Measurements from ENCODE around the gene FLVCR2. TPM values are rescaled to one million over a fixed set of nuclear protein-coding genes. Genes with fewer than 3 reads are reported as not detected.

FLVCR2 gene
- total RNA-seq = 0.68 and 1.2 TPM in 2 replicates

GRCh38 chr14:75578102-75578785, at the start of gene FLVCR2:
TSS of gene FLVCR2 (plus strand) at chr14:75578620. CDS start at chr14:75578973, 353 bp downstream.

GRCh38 chr14:75660630-75661498, 82.4 kb downstream of the FLVCR2 start, which contains the start of the genes ERG28 and TTLL5:
TSS of gene ERG28 (minus strand) at chr14:75660876. CDS start at chr14:75657502, 3,374 bp downstream.
TSS of gene TTLL5 (plus strand) at chr14:75661246. CDS start at chr14:75663150, 1,904 bp downstream.

Other genes starting within 250 kb of the FLVCR2 start
- 47.5 and 80.3 TPM in 2 replicates for gene JDP2, start 150.6 kb upstream of the FLVCR2 start, total RNA-seq
- gene BATF, start 56.2 kb upstream of the FLVCR2 start, total RNA-seq = 9.6 TPM in 1 of 2 replicates, not detected in the other
- gene ERG28, start 82.3 kb downstream of the FLVCR2 start, total RNA-seq = 3.4 and 4.5 TPM in 2 replicates
- 15.0 and 26.8 TPM in 2 replicates for gene TTLL5, start 82.6 kb downstream of the FLVCR2 start, total RNA-seq

Measured in nasal cavity respiratory epithelium epithelial cell of viscerocranial mucosa (primary cell).